Hair follicular keratinocyte (primary cell): ENCODE data around the gene BCAR3. TPM values are rescaled to one million over a fixed set of nuclear protein-coding genes. Genes with fewer than 3 reads are reported as not detected.

Source experiments
- total RNA-seq: library from RNA; depleted of rRNA; stranded (reverse); fragments of >200 nt; gene quantifications from 2 replicates; pipeline ENCODE4 v1.2.3, GENCODE V29; 2015

The BCAR3 gene
- 98.0 and 109 TPM in 2 replicates for total RNA-seq

DNA sequence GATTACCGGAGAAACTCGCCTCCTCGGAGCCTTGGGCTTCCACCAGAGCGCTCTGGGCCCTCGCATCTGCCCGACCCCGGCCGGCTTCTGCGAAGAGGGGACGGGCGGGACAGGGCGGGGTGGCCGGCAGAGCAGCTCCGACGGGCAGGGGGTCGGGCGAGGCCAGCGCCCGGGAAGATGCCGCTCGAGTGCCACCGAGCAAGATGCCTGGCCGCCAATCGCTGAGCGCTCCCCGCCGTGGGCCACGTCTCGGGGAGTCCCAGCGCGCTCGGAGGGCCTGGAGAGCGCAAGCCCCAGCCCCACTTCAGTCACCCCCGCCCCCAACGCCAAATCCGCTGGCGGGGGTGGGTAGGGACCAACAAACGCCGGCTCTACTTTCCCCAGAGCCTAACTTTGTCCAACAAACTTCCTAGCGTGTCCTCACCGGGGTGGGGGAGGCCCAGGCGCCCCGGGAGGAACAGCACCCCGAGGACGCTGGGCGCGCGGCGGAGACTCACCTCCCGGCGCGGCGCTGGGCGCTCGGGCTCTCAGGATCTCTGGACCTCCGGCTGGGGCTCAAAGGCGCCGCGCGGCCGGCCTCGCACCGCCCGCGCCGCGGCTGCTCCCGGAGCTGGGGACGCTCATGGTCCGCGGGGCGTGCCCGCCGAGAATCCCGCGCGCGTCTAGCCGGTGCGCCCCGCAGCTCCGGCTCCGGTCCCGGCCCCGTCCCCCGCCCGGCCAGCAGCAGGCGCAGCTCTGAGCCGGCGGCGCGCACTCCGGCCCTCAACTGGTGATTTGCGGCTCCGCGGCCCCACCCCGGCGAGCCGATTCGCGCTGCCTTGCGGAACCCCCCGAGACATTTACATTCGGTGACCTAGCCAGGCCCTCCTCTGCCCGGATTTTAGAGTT lies at the start of gene BCAR3:
Gene BCAR3 (minus strand): TSS at position 737 of the 888 bp plus-strand sequence. CDS start 6,907 bp downstream, outside the sequence.

Other genes with a start within 250 kb of the BCAR3 start
- 6.2 and 8.0 TPM in 2 replicates for gene FNBP1L, start 233.7 kb downstream of the BCAR3 start, total RNA-seq
- gene DNTTIP2, start 197.4 kb upstream of the BCAR3 start, total RNA-seq: 21.7 and 36.7 TPM in 2 replicates
- 29.0 and 30.3 TPM in 2 replicates for gene GCLM, start 227.6 kb upstream of the BCAR3 start, total RNA-seq